Peyer's patch (tissue), 4 donors: Measurements from ENCODE around the gene MSI2.

ENCODE experiments used
- POLR2A ChIP-seq, 2 donors: fragments of 450-650 bp; IDR thresholded peaks; one replicate each; pipeline ENCODE4 v1.5.1; 2017; ENCODE audit warnings: antibody characterized with exemption in 2 of 2, mild to moderate bottlenecking in 2 of 2, moderate library complexity in 2 of 2
- TF ChIP-seq, protein P1 (sequence below), 6 experiments: fragments of 450-650 bp in 4 of 6; fragments of 200-600 bp in 2 of 6; sonication (generic) in 1 of 6; IDR thresholded peaks; one replicate each; pipeline ENCODE4 v1.5.1; 2017 to 2019; ENCODE audit warnings: antibody characterized with exemption in 6 of 6, mild to moderate bottlenecking in 3 of 6, moderate library complexity in 1 of 6

DNA sequence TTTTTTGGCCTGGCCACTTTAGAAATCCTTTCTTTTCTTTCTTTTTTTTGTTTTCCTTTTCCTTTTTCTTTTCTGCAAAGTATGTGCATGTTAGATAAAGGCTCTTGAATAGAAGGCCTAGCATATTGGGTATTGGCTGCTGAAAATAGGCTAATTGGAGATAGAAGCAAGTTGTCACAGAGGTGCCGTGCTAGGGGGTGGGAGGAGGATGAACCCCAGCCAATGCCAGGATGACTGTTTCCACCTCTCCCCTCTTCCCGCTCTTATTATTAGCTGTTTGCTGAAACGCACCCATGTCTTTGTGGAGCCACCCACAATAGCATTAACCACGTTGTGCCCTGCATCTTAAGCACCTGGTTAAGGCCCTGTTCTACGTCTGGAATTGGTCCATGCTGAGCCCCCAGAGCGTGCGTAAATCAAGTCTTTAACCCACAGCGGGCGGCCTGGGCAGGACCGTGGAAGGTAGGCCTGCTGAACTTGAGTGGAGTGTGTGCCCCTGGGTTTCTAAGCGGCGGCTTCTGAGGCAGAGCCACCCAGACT, 123.6 kb downstream of the MSI2 start:
- TF ChIP-seq, protein P1, sequence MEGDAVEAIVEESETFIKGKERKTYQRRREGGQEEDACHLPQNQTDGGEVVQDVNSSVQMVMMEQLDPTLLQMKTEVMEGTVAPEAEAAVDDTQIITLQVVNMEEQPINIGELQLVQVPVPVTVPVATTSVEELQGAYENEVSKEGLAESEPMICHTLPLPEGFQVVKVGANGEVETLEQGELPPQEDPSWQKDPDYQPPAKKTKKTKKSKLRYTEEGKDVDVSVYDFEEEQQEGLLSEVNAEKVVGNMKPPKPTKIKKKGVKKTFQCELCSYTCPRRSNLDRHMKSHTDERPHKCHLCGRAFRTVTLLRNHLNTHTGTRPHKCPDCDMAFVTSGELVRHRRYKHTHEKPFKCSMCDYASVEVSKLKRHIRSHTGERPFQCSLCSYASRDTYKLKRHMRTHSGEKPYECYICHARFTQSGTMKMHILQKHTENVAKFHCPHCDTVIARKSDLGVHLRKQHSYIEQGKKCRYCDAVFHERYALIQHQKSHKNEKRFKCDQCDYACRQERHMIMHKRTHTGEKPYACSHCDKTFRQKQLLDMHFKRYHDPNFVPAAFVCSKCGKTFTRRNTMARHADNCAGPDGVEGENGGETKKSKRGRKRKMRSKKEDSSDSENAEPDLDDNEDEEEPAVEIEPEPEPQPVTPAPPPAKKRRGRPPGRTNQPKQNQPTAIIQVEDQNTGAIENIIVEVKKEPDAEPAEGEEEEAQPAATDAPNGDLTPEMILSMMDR (IDR thresholded peaks at IDR 0.05) = no peak
- no peak for TF ChIP-seq POLR2A (IDR thresholded peaks at IDR 0.05)
